ENCODE measurements around the gene ARMC5.

The ARMC5 gene

DNA sequence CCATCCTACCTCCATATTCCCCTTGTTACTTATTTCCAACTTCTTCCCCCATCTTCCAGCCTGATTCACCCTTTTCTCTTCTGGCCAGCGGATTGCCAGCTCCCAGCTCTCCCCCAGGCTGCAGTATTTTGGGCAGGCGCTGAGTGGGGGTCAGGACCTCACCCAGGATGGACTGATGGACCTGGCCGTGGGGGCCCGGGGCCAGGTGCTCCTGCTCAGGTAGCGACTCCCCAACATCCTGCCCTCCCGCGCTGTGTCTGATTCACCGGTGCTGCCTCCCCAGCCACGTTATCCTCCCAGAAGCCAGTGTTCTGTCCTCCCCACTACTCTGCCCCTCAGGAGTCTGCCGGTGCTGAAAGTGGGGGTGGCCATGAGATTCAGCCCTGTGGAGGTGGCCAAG is 46.6 kb upstream of the ARMC5 start:
- H2AFZ ChIP-seq (ENCODE audit: low read length) = no peak overlapping the region
- H3K4me3 ChIP-seq (ENCODE audit: low read length) = no peak overlapping the region
- DNase-seq = no peak
- no peaks in the 10 kb centered on the region for H3K4me1 ChIP-seq (ENCODE audit: low read length)
- H3K79me2 ChIP-seq (ENCODE audit: low read length) = no peaks in the 10 kb centered on the region
- TF ChIP-seq EZH2 (optimal IDR thresholded peaks at IDR 0.05; ENCODE audit: low read depth, low read length) (no peak), EZH2phosphoT487 (IDR thresholded peaks at IDR 0.05; ENCODE audit: low read length) (no peak)
- TF ChIP-seq, protein P1, sequence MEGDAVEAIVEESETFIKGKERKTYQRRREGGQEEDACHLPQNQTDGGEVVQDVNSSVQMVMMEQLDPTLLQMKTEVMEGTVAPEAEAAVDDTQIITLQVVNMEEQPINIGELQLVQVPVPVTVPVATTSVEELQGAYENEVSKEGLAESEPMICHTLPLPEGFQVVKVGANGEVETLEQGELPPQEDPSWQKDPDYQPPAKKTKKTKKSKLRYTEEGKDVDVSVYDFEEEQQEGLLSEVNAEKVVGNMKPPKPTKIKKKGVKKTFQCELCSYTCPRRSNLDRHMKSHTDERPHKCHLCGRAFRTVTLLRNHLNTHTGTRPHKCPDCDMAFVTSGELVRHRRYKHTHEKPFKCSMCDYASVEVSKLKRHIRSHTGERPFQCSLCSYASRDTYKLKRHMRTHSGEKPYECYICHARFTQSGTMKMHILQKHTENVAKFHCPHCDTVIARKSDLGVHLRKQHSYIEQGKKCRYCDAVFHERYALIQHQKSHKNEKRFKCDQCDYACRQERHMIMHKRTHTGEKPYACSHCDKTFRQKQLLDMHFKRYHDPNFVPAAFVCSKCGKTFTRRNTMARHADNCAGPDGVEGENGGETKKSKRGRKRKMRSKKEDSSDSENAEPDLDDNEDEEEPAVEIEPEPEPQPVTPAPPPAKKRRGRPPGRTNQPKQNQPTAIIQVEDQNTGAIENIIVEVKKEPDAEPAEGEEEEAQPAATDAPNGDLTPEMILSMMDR (IDR thresholded peaks at IDR 0.05; ENCODE audit: low read length) = no peak
- H3K36me3 ChIP-seq (replicated peaks; ENCODE audit: insufficient read depth, low read length) = no peaks in the 10 kb centered on the region
- no peaks in the 10 kb centered on the region for H3K9me3 ChIP-seq (replicated peaks; ENCODE audit: insufficient read depth, low read length)
- no peaks in the 10 kb centered on the region for H3K9me2 ChIP-seq (replicated peaks; ENCODE audit: insufficient read depth, low read length)
- H4K20me1 ChIP-seq (ENCODE audit: insufficient read depth, low read length) = no peaks in the 10 kb centered on the region
- no peak overlapping the region for H3K4me2 ChIP-seq (ENCODE audit: low read depth, low read length)
- no peak overlapping the region for H3K27ac ChIP-seq (ENCODE audit: low read length)
- no peak overlapping the region for H3K9ac ChIP-seq (ENCODE audit: low read length)
- H3F3A ChIP-seq (ENCODE audit: insufficient read depth, low read length) = no peaks in the 10 kb centered on the region
- peaks cover 66% of the 10 kb centered on the region for H3K27me3 ChIP-seq (replicated peaks; ENCODE audit: insufficient read depth, low read length)

DNA sequence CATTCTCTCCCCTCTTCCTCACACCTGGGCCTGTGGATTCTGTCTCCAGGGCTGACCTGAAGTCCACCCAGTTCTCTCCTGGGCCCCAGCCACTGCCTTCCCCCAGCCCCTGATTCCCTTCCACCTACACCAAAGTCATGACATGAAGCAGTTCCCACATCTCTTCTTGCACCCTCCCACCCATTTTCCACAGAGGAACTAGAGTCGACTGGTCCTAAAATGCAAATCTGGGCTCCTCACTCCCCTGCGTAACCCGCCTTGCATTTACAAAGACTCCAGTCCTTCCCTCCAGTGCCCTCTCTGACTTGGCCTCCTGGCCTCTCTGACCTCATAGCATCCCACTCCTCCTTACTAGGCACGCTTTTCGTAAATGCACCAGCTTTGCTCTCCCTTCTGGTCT is 45.9 kb upstream of the ARMC5 start:
- H3F3A ChIP-seq (ENCODE audit: insufficient read depth, low read length) = no peaks in the 10 kb centered on the region
- no peak for DNase-seq
- H2AFZ ChIP-seq (ENCODE audit: low read length) = no peak overlapping the region
- TF ChIP-seq EZH2phosphoT487 (IDR thresholded peaks at IDR 0.05; ENCODE audit: low read length) = no peak
- no peak for TF ChIP-seq EZH2 (optimal IDR thresholded peaks at IDR 0.05; ENCODE audit: low read depth, low read length)
- TF ChIP-seq, protein P1 (IDR thresholded peaks at IDR 0.05; ENCODE audit: low read length) = no peak
- H3K9me2 ChIP-seq (replicated peaks; ENCODE audit: insufficient read depth, low read length) = no peaks in the 10 kb centered on the region
- H3K79me2 ChIP-seq (ENCODE audit: low read length) = no peaks in the 10 kb centered on the region
- peaks cover 63% of the 10 kb centered on the region for H3K27me3 ChIP-seq (replicated peaks; ENCODE audit: insufficient read depth, low read length)
- H3K4me2 ChIP-seq (ENCODE audit: low read depth, low read length) = no peak overlapping the region
- no peak overlapping the region for H3K4me3 ChIP-seq (ENCODE audit: low read length)
- H3K27ac ChIP-seq (ENCODE audit: low read length) = no peak overlapping the region
- H3K4me1 ChIP-seq (ENCODE audit: low read length) = no peaks in the 10 kb centered on the region
- H4K20me1 ChIP-seq (ENCODE audit: insufficient read depth, low read length) = no peaks in the 10 kb centered on the region
- no peak overlapping the region for H3K9ac ChIP-seq (ENCODE audit: low read length)
- no peaks in the 10 kb centered on the region for H3K9me3 ChIP-seq (replicated peaks; ENCODE audit: insufficient read depth, low read length)
- H3K36me3 ChIP-seq (replicated peaks; ENCODE audit: insufficient read depth, low read length) = no peaks in the 10 kb centered on the region

DNA sequence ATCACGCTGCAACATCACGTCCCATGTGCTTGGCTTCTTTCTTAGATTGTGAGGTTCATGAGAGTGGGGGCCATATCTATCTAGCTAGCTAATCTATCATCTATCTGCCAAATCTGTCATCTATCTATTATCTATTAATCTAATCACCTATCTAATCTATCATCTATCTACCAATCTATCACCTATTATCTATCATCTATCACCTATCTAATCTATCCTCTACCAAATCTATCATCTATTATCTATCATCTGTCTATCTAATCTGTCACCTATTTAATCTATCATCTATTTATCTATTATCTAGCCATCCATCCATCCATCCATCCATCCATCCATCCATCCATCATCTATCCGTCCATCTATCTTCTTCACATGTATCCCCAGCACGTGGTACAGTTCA is 45.4 kb upstream of the ARMC5 start:
- no peak overlapping the region for H3K27ac ChIP-seq (ENCODE audit: low read length)
- H3K9ac ChIP-seq (ENCODE audit: low read length) = no peak overlapping the region
- H3K4me2 ChIP-seq (ENCODE audit: low read depth, low read length) = no peak overlapping the region
- H3K4me1 ChIP-seq (ENCODE audit: low read length) = no peaks in the 10 kb centered on the region
- H4K20me1 ChIP-seq (ENCODE audit: insufficient read depth, low read length) = no peaks in the 10 kb centered on the region
- H3F3A ChIP-seq (ENCODE audit: insufficient read depth, low read length) = no peaks in the 10 kb centered on the region
- TF ChIP-seq, protein P1 (IDR thresholded peaks at IDR 0.05; ENCODE audit: low read length) = no peak
- TF ChIP-seq EZH2 (optimal IDR thresholded peaks at IDR 0.05; ENCODE audit: low read depth, low read length) = no peak
- TF ChIP-seq EZH2phosphoT487 (IDR thresholded peaks at IDR 0.05; ENCODE audit: low read length) = no peak
- H3K79me2 ChIP-seq (ENCODE audit: low read length) = no peaks in the 10 kb centered on the region
- no peak overlapping the region for H2AFZ ChIP-seq (ENCODE audit: low read length)
- no peak for DNase-seq
- no peaks in the 10 kb centered on the region for H3K36me3 ChIP-seq (replicated peaks; ENCODE audit: insufficient read depth, low read length)
- no peaks in the 10 kb centered on the region for H3K9me3 ChIP-seq (replicated peaks; ENCODE audit: insufficient read depth, low read length)
- no peak overlapping the region for H3K4me3 ChIP-seq (ENCODE audit: low read length)
- no peaks in the 10 kb centered on the region for H3K9me2 ChIP-seq (replicated peaks; ENCODE audit: insufficient read depth, low read length)
- peaks cover 60% of the 10 kb centered on the region for H3K27me3 ChIP-seq (replicated peaks; ENCODE audit: insufficient read depth, low read length)
